ENCODE results near the gene FAM83E.

Gene FAM83E

DNA sequence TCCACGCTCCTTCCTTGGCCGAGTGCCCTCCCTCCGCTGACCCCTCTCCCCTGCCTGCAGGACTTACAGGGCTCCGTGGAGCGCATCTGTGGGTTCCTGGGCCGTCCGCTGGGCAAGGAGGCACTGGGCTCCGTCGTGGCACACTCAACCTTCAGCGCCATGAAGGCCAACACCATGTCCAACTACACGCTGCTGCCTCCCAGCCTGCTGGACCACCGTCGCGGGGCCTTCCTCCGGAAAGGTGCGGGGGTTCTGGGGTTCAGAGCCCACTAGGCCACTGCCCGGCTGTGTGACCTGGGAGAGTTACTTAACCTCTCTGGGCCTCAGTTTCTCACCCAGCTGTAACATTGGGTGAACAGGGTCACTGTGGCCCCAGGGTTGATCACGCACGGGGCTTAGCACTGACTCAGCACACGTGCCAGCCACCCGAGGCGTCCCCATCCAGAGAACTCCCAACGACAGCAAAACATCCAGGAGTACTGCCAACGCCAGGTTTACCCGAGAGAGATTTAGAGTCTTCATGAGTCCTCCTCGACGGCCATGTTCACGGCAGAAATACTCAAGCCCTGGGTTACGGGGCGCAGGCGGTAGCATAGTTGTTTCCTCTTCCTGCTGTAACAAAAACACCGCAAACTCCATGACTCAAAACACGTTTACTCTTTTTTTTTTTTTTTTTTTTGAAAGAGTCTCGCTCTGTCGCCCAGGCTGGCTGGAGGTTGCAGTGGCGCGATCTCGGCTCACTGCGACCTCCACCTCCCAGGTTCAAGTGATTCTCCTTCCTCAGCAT, 18.0 kb downstream of the FAM83E start:
- DNase-seq (ENCODE audit: insufficient read length, low spot score) (no peak), FAIRE-seq (no peak)
- TF ChIP-seq CTCF (IDR thresholded peaks at IDR 0.05; ENCODE audit: insufficient read depth, missing control alignments), result no peak

GRCh38 chr19:48596237-48596636, 18.6 kb downstream of the FAM83E start:
- no peak for TF ChIP-seq CTCF (IDR thresholded peaks at IDR 0.05; ENCODE audit: insufficient read depth, missing control alignments)
- DNase-seq (ENCODE audit: insufficient read length, low spot score) (no peak), FAIRE-seq (no peak)

DNA sequence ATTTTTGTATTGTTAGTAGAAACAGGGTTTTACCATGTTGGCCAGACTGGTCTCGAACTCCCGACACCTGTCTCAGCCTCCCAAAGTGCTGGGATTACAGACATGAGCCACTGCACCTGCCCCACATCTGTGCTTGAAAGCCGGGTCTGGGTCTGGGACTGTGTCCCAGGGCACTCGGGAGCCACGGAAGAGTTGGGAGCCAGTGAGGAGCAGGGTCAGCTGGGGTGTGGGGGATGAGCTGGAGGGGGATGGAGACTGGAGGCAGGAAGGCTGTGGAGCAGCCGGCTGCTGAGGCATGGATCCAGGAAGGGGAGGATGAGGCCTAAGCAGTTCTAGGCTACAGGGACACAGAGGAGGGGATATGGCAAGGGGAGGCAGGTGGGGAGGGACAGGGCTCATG, 19.0 kb downstream of the FAM83E start:
- FAIRE-seq (no peak), DNase-seq (ENCODE audit: insufficient read length, low spot score) (no peak)
- no peak for TF ChIP-seq CTCF (IDR thresholded peaks at IDR 0.05; ENCODE audit: insufficient read depth, missing control alignments)

GRCh38 chr19:48595171-48595570, 19.7 kb downstream of the FAM83E start:
- FAIRE-seq, result no peak
- DNase-seq (ENCODE audit: insufficient read length, low spot score), result no peak

GRCh38 chr19:48591021-48591420, 23.9 kb downstream of the FAM83E start:
- FAIRE-seq (no peak), DNase-seq (ENCODE audit: insufficient read length, low spot score) (no peak)
- TF ChIP-seq CTCF (IDR thresholded peaks at IDR 0.05; ENCODE audit: insufficient read depth, missing control alignments), result no peak

More at GRCh38 chr19:48595171-48595570, 19.7 kb downstream of the FAM83E start:
- no peak for TF ChIP-seq CTCF (IDR thresholded peaks at IDR 0.05; ENCODE audit: insufficient read depth, missing control alignments)

DNA sequence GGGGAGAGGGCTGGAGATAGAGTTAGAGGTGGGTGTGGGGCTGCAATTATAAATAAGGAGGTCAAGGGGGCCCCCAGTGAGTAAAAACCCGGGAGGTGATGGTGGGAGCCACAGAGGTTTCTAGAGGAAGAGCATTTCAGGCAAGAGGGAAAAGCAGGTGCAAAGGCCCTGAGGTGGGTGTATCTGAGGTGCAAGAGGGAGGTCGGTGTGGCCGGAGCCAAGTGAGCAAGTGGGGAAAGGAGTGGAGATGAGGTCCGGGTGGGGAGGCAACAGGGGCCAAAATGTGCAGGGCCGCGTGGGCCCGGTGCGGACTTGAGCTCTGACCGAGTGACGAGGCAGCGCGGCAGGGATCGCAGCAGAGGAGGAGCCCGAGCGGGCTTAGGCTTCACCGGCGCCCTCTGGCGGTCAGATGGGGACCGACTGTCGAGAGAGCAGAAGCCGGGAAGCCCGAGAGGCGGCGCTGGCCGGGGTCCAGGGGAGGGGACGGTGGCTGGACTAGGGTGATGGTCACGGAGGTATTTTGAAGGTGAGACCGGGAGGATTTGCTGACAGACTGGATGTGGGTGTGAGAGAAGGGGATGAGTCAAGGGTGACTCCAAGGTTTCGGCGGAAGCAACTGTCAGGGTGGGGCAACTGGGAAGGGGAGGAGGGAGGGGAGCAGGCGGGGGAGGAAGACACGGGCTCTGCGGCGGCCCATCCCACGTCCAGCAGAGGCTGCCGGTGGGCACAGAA, 26.0 kb downstream of the FAM83E start:
- TF ChIP-seq CTCF (IDR thresholded peaks at IDR 0.05; ENCODE audit: insufficient read depth, missing control alignments), result peak; percentile 68
- FAIRE-seq (no peak), DNase-seq (ENCODE audit: insufficient read length, low spot score) (peak; percentile 90)

GRCh38 chr19:48587387-48587786, 27.5 kb downstream of the FAM83E start:
- no peak for FAIRE-seq
- DNase-seq (ENCODE audit: insufficient read length, low spot score), result no peak
- TF ChIP-seq CTCF (IDR thresholded peaks at IDR 0.05; ENCODE audit: insufficient read depth, missing control alignments), result no peak

Data from D721Med (cell line).